Brain microvascular endothelial cell (primary cell): ENCODE measurements around the gene NT5DC4.

Experiments
- DNase-seq: peaks from one replicate; pipeline ENCODE4 v3.0.0-alpha.2; 2020
- H3K27ac ChIP-seq: fragments of 250-450 bp; sonication (Bioruptor Pico); 2 replicates; pipeline ENCODE4 v1.5.1; 2020; ENCODE audit warnings: mild to moderate bottlenecking, moderate library complexity
- H3K27me3 ChIP-seq: fragments of 250-450 bp; sonication (Bioruptor Pico); replicated peaks from 2 replicates; pipeline ENCODE4 v1.5.1; 2020; ENCODE audit warnings: mild to moderate bottlenecking
- H3K36me3 ChIP-seq: fragments of 250-450 bp; sonication (Bioruptor Pico); replicated peaks from 2 replicates; pipeline ENCODE4 v1.5.1; 2020; ENCODE audit warnings: mild to moderate bottlenecking
- H3K4me3 ChIP-seq: 2 replicates; pipeline ENCODE4 v1.5.1; 2011; ENCODE audit warnings: low read depth, mild to moderate bottlenecking, control low read depth, low read length, moderate library complexity
- in situ Hi-C: cut with HindIII; loops from 2 replicates; pipeline ENCODE4 v1.10.0; 2017; ENCODE audit warnings: low sequenced_read_pairs, low pct_ligation_motif_present
- TF ChIP-seq, protein P1 (sequence below): IDR thresholded peaks from 2 replicates; pipeline ENCODE4 v1.5.1; 2011; ENCODE audit warnings: low read depth, mild to moderate bottlenecking, moderate library complexity, low read length, control low read depth, inconsistent platforms; ENCODE audit errors: missing control alignments

The NT5DC4 gene

DNA sequence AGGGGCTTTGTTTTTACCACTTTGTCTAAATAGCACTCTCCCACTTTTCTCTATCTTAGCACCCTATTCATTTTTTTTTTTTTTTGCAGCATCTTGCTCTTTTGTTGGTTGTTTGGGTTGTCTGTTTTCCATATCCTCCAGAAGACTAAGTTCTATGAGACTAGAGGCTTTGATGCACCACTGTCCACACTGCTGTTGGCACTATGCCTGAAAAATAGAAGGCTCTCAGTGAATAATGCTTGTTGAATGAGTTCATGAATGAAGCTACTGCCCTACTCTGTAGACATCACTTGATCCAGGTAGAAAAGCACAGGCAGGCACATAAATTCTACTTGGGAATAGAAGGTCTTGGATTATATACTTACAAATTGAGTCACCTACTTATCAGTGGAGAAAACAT lies 56.2 kb downstream of the NT5DC4 start:
- no peak overlapping the region for H3K27ac ChIP-seq
- in situ Hi-C loops, result no loop called here
- H3K27me3 ChIP-seq, result no peaks in the 10 kb centered on the region
- H3K36me3 ChIP-seq, result no peaks in the 10 kb centered on the region
- TF ChIP-seq, protein P1, sequence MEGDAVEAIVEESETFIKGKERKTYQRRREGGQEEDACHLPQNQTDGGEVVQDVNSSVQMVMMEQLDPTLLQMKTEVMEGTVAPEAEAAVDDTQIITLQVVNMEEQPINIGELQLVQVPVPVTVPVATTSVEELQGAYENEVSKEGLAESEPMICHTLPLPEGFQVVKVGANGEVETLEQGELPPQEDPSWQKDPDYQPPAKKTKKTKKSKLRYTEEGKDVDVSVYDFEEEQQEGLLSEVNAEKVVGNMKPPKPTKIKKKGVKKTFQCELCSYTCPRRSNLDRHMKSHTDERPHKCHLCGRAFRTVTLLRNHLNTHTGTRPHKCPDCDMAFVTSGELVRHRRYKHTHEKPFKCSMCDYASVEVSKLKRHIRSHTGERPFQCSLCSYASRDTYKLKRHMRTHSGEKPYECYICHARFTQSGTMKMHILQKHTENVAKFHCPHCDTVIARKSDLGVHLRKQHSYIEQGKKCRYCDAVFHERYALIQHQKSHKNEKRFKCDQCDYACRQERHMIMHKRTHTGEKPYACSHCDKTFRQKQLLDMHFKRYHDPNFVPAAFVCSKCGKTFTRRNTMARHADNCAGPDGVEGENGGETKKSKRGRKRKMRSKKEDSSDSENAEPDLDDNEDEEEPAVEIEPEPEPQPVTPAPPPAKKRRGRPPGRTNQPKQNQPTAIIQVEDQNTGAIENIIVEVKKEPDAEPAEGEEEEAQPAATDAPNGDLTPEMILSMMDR, result no peak
- H3K4me3 ChIP-seq, result no peak overlapping the region
- no peak for DNase-seq

- Histone ChIP-seq H3K27me3 (no peaks in the 10 kb centered on the region), H3K4me3 (no peak overlapping the region), H3K36me3 (no peaks in the 10 kb centered on the region), H3K27ac (no peak overlapping the region)
- in situ Hi-C loops, result no loop called here
- TF ChIP-seq, protein P1, result no peak
- no peak for DNase-seq
Measured at GRCh38 chr2:112779598-112779997, 58.8 kb downstream of the NT5DC4 start.

GRCh38 chr2:112782234-112782799 lies 61.5 kb downstream of the NT5DC4 start:
- no peak overlapping the region for H3K27ac ChIP-seq
- no peak for DNase-seq
- TF ChIP-seq, protein P1, result no peak
- H3K4me3 ChIP-seq, result no peak overlapping the region
- in situ Hi-C loops, result no loop called here
- no peaks in the 10 kb centered on the region for H3K36me3 ChIP-seq
- no peaks in the 10 kb centered on the region for H3K27me3 ChIP-seq

GRCh38 chr2:112783187-112783714 lies 62.4 kb downstream of the NT5DC4 start:
- no peak overlapping the region for H3K4me3 ChIP-seq

GRCh38 chr2:112784199-112785189 lies 63.7 kb downstream of the NT5DC4 start, which contains the start of gene IL1A:
TSS of gene IL1A (minus strand) at chr2:112784493. CDS start at chr2:112783770, 723 bp downstream.
- no peaks in the 10 kb centered on the region for H3K27me3 ChIP-seq
- no peak within 1 kb of the TSS for H3K4me3 ChIP-seq
- DNase-seq, result peak; percentile 51
- TF ChIP-seq, protein P1, result no peak
- in situ Hi-C loops, result no loop called here
- no peaks in the 10 kb centered on the region for H3K36me3 ChIP-seq
- H3K27ac ChIP-seq, result no peak within 1 kb of the TSS

More at GRCh38 chr2:112783187-112783714, 62.4 kb downstream of the NT5DC4 start:
- no peak for DNase-seq
- Histone ChIP-seq H3K36me3 (no peaks in the 10 kb centered on the region), H3K27me3 (no peaks in the 10 kb centered on the region), H3K27ac (no peak overlapping the region)
- TF ChIP-seq, protein P1, result no peak
- in situ Hi-C loops, result no loop called here
